Measurements from ENCODE around the gene TOMM7.

TOMM7 gene

DNA sequence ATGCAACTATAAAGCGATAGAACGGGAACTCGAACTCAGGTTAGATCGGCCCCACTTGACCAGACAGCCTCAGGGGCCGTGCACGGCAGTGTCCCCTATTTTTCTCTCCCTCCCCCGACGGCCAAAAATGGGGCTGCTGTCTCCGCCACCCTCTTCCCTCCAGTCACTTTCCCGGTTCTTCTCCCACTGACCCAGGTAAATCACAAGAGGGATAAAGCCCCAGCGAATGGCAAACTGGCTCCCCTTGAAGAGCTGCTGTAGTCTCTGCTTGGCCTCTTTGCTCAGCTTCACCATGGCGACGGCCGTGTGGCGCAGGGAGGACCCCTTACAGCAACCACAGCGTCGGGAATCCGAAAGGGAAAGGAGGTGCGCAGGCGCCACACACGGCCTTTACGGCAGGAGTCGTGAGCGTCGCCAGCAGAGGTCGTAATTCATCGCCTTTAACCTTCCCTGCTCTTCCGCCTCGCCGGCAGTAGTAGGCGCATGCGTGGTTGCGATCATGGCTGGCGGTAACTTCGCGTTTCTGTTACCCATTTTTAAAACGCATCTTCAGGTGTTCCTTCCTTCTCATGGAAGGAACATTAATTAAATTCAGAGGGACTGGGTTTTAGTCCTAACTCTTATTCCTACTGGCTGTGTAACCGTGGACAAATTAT is at the start of gene TOMM7:
TSS of gene TOMM7 (minus strand) at position 364 of the 656 bp plus-strand sequence. CDS start at position 294, 70 bp downstream.
- peak; percentile 68 for DNase-seq (ENCODE audit: low read depth, low spot score)

DNA sequence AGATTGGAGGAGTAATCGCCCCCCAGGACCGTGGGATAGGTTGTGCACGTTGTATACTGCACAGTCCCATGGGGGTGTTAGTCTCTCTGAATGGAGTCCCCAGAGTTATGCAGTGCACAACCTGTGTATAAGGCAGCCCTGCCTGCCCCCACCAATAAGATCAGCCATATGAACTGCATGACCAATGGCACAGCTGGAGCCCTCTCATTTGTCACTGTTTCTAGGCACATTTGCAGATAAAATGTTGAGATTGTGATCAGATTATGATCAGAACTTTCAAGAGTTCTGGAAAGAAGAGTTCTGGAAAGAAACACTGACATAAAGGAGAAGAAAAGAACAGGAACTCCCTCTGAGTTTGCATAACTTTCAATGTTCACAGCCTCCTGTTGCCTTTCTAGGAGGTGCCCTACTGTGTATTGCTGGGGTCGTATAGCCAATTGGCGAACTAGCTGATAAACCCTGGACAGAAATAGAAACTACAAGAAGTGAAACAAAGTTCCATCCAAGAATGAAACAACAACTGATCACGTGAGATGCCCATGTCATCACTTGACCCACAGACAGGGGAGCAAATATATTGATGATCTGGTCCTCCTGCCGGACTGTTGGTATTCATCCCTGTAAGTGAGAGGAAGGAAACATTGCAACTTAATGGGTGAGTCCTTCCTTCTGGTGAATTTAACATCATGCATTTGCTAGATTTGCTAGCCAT is 49.6 kb upstream of the TOMM7 start:
- no peak for DNase-seq (ENCODE audit: low read depth, low spot score)

DNA sequence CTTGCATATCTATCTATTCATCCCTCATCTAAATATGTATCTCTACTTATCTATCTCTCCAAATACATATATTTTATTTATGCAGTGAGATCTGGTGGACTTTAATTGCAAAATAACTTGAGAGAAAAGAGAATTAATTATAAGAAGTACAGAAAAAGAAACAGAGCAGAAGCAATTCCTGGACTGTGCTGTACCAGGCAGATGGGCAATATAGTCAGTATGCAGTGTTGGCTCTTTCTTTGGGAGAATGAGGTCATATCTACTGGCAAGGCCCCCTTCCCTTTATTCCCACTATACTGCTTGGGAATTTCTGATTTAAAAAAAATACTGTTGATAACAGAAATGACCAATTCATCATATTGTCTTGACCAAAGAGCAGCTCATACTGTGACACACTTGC is 49.0 kb upstream of the TOMM7 start:
- DNase-seq (ENCODE audit: low read depth, low spot score) = no peak

DNA sequence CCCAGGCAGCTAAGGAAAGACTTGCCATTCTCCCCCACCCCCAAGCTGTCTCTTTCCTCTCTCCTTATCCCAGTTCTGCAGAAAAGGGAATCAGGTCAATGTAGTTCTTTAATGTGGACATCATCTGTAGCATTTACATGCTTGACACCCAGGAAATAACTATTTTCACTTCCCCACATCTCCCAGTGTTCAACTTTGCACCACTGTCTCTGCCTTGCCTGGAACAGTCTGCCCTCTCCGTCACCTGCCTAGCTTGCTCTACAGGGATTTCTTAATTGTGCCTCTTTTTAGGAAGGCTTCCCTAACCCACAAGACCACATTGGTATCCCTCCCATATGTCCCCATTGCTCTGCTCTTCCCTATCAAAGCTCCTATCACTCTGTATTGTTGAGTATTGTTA is 45.9 kb upstream of the TOMM7 start:
- DNase-seq (ENCODE audit: low read depth, low spot score) = no peak

DNA sequence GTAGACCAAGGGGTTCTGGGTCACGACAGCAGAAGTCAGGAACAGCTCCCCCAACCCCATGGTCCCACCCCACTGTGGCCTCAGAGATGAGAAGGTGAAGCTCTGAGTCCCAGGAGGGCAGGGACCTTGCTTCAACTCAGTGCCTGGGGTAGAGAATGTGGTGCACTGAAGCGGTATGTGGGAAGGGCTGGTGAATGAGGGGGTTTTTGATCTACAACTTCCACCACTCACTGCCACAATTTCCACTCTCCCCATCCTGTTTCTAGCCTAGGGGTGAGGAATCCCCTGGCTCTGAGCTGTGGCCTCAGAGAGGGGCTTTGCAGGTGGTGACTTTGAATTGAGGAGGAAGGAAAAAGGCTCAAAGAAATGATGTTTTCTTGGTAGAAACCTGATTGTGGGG is 44.9 kb upstream of the TOMM7 start:
- no peak for DNase-seq (ENCODE audit: low read depth, low spot score)

DNA sequence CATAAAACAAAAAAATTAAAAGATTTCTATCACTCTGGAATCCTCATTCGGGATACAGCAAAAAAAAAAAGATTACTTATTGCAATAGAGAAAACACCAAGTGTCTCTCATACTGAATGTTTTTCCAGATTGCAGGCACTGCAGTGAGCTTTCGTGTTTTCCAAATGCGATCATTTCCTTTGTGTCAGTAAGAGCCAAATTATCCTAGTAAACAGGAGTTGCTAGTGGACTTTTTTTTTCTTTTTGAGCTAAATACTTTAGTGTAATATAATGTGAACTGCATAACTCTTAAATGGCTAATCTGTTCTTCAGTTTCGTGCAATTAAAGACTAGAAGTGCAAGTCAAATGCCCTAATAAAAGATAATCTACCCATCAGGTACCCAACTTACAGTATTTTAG is 44.4 kb upstream of the TOMM7 start:
- no peak for DNase-seq (ENCODE audit: low read depth, low spot score)

DNA sequence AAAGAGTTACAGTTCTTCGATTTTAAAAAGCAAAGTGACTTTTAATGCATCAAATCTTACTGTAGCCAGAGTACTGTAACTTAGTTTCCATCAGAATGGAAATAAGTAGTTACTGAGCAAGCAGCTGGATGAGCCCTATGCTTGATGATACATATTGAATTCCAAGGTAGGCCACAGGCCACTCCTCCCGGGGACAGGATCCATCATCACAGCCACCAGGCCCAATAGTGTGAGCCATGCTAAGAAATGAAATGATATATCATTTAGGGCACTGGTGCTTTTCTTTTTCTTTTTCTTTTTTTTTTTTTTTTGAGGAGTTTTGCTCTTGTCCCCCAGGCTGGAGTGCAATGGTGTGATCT is 42.9 kb upstream of the TOMM7 start:
- DNase-seq (ENCODE audit: low read depth, low spot score) = no peak

DNA sequence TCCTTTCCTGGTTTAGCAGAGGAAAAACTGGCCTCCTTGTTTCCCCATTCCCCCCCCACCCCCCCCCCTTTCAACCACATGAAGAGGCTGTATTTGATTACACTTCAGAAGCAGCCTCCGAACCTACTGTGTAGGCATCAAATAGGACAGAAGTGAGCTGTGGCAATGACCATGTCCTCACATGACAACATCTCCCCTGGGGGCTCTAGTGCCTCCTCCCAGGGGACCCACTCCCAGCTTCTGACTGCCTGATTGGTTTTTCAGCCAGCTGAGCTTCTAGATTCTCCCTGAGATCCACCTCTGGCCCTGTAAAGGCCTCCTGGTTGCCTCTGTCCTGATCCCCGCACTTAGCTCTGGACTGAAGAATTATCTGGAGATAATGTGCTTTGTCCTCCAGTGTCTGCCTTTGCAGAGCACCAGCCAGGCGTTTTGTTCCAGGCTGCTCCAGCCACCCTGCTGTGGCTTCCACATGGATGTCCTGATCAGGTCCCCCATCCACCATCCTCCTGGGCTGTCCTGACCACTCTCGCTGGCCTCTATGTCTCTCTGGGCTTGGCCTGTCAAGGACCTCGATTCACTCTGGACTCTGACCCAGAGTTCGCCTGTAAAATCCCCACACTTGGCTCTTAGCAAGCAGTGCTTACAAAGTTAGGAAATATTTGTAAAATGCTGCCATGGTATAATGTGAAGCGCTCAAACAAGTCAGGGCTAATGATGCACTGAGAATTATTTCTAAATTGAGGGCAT is 42.4 kb upstream of the TOMM7 start:
- no peak for DNase-seq (ENCODE audit: low read depth, low spot score)

DNA sequence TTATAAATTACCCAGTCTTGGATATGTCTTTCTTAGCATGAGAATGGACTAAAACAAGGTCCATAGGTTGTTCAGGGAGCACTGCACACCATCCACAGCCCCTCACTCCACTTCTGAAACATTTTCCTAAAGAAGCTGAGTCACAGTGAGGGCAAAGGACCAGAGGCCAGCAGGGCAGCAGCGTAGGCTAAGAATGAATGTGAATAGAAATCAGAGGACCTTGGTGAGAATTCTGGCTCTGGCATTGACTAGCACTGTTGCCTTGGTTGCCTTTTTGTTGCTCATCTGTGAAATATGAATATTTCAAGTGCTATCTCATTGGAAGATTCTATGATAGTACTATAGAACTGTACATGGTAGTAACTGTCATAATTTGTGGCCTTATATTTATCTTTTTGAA is 41.7 kb upstream of the TOMM7 start:
- DNase-seq (ENCODE audit: low read depth, low spot score) = no peak

DNA sequence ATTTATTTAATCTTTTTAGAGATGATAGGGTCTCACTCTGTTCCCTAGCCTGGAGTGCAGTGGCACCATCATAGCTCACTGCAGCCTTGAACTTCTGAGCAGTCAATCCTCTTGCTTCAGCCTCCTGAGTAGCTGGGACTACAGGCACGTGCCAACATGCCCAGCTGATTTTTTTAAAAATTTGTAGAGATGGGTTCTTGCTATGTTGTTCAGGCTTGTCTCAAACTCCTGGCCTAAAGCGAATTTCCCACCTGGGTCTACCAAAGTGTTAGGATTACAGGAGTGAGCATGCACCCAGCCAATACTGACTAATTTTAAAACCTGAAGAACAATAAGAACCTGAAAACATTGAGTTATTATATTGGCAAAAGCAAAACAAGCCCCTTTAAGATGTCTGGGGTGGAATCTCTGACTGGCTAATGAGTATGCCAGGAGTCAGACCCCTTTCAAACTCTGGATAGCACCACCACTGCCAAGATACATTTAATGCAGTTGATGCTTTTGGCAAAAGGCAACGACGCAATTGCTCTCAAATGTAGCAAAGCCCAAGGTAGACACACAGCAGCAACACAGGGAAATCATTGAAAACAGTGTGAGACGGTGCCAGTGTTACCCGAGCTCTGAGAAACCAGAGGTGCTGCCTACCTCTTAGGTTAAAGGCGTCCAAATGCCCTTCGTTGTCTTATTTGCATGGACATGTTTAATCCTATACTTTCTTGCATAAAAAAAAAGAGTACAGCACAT is 40.7 kb upstream of the TOMM7 start:
- DNase-seq (ENCODE audit: low read depth, low spot score) = no peak

DNA sequence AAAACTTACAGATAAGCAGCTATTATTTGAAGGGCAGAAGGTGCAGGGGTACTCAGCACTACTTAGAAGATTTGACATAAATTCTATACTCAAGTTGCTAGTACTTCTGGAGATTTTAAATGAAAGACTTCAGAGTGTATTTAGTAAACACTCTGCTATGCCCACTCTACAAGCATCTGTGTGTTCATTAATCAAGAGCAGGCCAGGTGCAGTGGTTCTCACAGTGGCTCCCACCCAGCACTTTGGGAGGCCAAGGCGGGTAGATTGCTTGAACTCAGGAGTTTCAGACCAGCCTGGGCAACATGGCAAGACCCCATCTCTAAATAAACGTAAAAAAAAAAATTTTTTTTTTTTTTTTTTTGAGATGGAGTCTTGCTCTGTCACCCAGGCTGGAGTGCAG is 38.9 kb upstream of the TOMM7 start:
- DNase-seq (ENCODE audit: low read depth, low spot score) = no peak

DNA sequence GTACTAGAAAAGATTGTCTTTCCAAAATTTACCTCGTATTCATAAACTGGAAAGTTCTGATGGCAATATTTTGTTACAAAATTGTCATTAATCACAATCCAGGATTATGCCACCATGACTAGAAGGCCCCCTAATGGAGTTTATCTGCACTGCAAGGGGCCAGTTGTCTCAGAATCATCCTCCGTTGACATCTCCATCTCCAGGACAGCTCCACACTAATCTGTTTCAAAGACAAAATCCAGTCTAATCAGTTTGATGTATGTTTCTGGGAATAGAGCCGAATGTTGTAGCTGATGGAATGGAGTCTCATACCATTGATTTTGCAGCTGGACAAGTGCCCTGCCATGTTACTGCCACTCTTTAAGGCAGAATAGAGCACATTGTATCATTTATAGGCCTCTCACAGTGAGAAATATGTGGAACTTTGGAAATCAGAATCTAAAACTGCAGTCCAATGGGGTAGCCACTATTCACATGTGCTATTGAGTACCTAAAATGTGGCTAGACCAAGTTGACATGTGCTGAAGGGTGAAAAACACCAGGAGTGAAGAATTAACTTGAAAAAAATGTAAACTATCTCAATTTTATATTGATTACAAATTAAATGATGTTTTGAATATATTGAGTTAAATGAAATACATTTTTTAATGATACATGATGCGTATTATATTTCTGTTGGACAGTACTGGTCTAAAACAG is 38.3 kb upstream of the TOMM7 start:
- DNase-seq (ENCODE audit: low read depth, low spot score) = no peak

DNA sequence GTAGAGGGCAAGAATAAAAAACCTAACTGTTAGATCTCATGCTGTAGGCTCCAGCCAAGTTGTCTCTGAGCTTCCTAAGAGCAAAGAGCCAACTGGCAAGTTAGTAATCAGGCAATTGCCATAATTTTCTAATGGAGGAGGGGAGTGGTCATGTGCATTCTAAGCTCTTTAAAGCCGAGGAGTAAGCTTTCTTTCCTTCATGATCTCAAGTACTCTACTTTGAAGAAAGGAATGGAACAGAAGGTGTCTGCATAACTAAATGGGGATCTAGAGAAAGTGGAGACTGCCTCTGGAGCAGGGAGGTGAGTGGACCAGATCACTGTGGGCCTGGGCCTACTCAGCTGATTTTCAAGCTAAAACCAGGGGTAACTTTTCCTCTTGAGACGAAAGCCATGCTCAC is 37.7 kb upstream of the TOMM7 start:
- DNase-seq (ENCODE audit: low read depth, low spot score) = no peak

DNA sequence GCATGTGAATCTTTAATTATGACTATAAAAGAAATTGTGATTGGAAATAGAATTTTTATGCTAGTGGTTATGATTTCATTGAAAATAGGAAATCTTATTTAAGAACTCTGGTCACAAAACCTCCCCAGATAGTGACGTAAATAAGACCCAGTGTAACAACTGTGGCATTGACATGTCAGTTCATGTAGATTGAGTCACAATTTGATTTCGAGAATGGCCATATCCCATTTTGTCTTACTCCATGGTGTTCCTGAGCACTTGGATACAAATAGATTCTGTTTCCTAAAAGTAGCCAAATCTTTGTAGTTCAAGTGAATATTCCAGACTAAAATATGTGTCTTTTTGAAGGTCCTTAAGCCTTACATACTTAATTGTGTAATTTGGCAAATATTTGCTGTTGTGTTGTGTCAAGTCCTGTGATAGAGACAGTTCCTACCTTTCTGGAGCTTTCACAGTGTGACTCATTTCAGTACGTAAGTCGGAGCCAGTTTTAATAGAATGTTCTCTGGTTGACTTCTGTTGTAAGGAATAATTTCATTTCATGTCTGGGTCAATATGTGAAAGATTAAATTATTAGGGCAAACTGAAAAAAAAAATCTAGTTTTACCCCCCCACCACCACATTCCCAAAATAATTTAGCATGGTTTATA is 37.1 kb upstream of the TOMM7 start:
- DNase-seq (ENCODE audit: low read depth, low spot score) = no peak

DNA sequence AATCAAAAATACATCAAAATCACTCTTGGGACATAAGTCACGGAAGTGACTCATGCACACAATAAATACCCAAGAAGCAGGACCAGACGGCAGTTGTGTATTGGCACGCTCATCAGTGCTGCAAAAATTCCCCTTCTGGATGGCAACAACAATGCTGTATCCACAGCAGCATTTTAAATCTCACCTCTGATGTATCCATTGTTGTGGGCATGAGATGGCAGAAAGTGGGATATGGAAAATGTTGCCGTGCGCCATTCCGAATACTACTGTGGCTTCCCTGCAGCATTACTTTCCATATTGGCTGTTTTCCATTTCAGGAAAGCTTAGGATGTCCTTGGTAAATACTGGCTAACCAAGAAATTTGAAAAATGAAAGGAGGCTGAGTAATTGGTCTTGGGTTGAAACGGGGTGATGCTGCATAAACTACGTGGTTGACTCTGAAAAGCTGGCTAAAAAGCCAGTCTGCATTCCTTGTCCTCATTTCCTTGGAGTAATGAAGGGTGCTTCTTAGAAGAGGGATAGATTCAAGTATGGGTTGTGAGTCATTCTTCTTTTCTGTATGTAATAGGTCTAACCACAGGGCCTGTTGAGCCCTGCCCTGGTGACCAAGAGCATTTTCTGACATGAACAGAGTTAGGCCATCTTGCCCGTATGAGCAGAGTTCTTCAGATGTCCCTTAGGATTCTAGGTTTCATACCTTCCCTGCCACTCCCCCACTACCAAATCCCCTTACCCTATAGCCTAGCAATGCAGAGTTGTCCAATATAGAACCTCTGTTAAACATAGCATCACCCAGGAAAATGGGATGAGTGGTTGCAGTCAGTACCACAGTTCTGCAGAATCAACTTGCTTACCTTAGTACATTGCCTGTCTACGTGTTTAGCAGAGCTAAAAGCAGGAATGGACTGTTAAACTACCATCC is 36.3 kb upstream of the TOMM7 start:
- DNase-seq (ENCODE audit: low read depth, low spot score) = no peak

DNA sequence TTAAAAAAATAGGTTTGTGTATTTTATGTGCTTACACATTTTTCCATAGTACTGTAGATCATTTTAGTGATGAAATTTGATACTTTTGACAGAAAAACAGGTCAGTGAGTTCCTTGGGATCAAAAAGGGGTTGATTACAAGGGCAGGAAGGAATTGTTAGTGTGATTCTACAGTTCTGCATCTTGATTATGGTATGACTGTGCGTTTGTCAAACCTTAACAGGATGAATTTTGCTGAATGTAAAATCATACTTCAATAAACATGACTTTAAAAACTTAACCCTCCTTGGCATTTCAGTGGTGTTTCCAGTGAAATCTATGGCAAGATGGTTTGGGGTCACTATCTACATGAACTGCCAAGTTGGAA is 35.6 kb upstream of the TOMM7 start:
- DNase-seq (ENCODE audit: low read depth, low spot score) = no peak

DNA sequence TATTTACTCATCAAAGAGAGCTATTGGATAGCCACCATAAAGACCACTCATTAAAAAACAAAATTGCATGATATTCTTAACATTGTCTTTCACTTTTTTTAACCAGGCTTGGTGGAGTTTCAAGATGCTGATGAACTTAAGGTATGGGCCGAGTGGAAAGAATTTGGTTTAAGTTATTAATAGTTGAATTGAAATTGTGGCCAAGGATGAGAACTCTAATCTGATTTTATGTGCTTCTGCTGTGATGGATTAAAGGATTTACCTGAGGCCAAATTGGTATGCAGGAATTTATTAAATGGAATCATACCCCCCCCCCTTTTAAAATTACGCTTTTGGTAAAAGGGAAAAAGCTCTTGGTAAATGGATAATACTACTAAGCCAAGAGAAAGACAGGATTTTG is 33.8 kb upstream of the TOMM7 start:
- DNase-seq (ENCODE audit: low read depth, low spot score) = no peak

DNA sequence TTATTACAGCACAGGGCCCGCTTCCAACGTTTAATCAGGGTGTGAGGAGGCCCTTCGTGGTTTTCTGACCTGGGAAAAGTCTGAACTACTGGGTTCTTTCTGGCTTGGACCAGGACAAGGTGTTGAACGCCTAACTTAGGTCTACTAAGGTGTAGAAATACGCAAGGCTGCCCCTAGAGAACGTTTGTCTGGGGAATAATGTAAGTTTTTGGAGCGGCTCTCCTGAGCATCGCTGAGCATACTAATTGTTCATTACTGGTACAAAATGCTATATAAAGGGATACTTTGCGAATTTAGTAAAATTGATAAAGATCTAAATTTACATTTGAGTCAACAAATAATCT is 32.4 kb upstream of the TOMM7 start:
- no peak for DNase-seq (ENCODE audit: low read depth, low spot score)

DNA sequence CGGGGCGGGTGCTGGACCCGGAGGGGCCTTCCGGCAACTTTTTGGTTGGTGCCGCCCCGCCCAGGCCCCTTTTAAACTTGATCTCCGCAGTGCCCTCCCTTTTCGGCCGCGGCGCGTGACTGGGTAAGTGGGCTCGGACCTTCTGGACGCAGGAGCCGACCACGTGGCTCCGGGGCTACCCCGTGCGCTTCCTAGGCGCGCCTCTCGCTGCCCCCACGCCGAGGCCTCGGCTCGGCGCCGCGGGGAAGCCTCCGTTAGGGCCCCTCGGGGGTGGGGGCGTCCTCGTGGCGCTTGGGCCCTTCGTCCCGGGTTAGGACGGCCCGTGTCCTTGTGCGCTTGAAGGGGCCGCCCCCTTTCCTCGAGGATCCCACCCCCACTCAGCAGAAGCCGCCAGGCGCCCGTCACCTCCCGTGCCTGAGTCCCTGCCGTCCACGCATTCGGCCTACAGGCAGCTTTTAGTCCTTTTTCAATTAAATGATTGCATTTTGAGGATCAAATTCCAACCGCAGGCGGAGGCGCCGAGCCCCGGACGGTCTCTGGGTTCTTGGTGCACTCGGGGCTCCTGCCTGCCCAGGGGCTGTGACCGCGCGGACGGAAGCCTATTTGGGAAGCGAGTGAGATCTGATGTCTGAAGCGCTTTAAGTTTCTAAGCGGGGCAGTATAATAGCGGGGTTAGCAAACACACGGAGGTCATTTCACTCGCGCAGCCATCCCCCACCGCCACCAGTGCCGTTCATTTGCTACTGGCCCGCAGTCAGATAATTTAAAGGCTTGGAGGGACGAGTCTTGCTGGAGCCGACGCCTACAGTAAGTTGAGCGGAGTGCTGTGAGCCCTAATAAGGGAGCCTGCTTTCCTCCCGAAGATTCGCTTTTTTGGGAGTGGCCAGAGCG is 31.8 kb upstream of the TOMM7 start:
- peak; percentile 72 for DNase-seq (ENCODE audit: low read depth, low spot score)
